RPMI8226 (cell line): ENCODE results near the gene KLRF2.

Experiments used
- DNase-seq: peaks from one replicate; pipeline ENCODE4 v3.0.0-alpha.2; 2015

KLRF2 gene

DNA sequence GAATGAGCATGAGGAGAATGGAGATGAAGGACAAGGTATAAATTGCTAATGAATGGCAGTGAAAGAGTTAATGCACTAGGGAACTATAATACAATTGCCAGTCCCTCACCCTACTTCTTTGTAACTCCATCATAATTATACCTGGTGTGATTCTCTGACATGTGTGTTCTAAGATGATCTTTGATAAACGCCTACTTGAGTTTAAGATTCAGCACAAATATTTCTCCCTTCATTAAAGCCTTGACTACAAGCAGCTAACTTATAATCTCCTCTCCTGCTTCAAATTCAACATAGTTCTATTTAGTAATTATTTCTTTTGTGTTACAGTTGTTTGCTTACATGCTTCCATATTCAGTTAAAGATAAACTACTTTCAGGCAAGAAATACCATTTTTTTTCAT lies 60.5 kb downstream of the KLRF2 start:
- DNase-seq, result no peak

DNA sequence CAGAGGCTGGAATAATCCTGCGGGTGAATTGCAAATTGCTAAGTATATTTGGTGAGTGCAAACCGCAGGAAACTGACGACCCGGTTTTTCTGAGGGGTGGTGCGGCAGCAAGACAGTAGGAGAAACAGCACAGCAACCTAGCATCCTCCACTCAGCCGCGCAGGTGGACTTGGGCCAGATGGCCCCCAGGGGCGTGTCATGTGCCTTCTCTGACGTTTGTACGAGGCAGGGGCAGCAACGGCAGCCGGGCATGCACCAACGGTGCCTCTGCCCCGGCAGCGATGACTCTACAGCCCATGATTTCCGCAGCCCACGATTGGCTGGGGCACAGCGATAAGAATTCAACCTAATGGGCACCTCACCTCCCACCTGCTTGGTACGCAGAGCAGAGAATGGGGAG lies 62.0 kb downstream of the KLRF2 start:
- peak; percentile 53 for DNase-seq

DNA sequence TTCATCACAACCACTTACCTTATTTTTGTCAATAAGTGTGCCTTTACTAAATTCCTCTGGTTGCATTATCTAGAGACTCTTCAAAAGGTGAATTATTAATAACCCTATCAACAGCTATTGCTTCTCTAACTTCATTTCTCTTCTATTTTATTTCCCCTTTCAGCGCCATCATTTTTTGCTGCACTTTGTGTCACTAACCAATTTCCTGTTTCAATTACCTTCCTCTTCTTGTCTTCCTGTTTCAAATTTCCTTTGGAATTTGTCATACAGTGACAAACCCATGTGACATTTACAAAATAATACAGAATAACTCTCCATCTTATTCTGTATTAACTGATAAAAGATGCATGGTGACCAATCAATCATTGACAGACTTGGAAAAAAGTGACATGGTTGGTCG lies 63.1 kb downstream of the KLRF2 start:
- no peak for DNase-seq
